HepG2 (cell line): ENCODE measurements around the gene ARL4D. TPM values are rescaled to one million over a fixed set of nuclear protein-coding genes. Genes with fewer than 3 reads are reported as not detected.

Experiments
- CCDC6 ChIP-seq: sonication (generic); formaldehyde crosslinking; IDR thresholded peaks from 2 replicates; pipeline ENCODE4 v1.8.1; 2022; ENCODE audit warnings: mild to moderate bottlenecking, missing genetic modification reagents, moderate library complexity
- FOXO1 ChIP-seq: sonication (generic); formaldehyde crosslinking; IDR thresholded peaks from 2 replicates; pipeline ENCODE4 v1.4.0; 2020; ENCODE audit warnings: missing genetic modification reagents
- MBNL3 ChIP-seq: fragments of 250-450 bp; sonication (Bioruptor Pico); conservative IDR thresholded peaks from 2 replicates; pipeline ENCODE4 v1.8.0; 2022; ENCODE audit warnings: mild to moderate bottlenecking, inconsistent platforms
- MEIS2 ChIP-seq: sonication (generic); formaldehyde crosslinking; IDR thresholded peaks from 2 replicates; pipeline ENCODE4 v1.9.0; 2021; ENCODE audit warnings: mild to moderate bottlenecking, missing genetic modification reagents
- NPAS2 ChIP-seq: sonication (generic); formaldehyde crosslinking; IDR thresholded peaks from 2 replicates; pipeline ENCODE4 v1.8.0; 2022; ENCODE audit warnings: mild to moderate bottlenecking, missing genetic modification reagents, borderline replicate concordance
- POLR2AphosphoS2 ChIP-seq: IDR thresholded peaks from 2 replicates; pipeline ENCODE4 v1.6.1; 2011; ENCODE audit warnings: low read depth, low read length, improper control_type of control experiment
- ZNF674 ChIP-seq: sonication (generic); formaldehyde crosslinking; IDR thresholded peaks from 2 replicates; pipeline ENCODE4 v1.5.0; 2020; ENCODE audit warnings: low read depth, mild to moderate bottlenecking, missing genetic modification reagents
- ZNF816 ChIP-seq: sonication (generic); formaldehyde crosslinking; IDR thresholded peaks from 2 replicates; pipeline ENCODE4 v1.8.0; 2022; ENCODE audit warnings: missing genetic modification reagents, mild to moderate bottlenecking, borderline replicate concordance
- ZSCAN29 ChIP-seq: sonication (generic); formaldehyde crosslinking; conservative IDR thresholded peaks from 2 replicates; pipeline ENCODE4 v1.4.0; 2020; ENCODE audit warnings: mild to moderate bottlenecking, missing genetic modification reagents
- polyA plus RNA-seq, 8 experiments: library from polyadenylated mRNA; depleted of rRNA in 3 of 8; stranded (reverse) in 7 of 8; unstranded in 1 of 8; fragments of >200 nt; fragmentation: Illumina TruSeq in 4 of 8; extraction: Trizol in 4 of 8; gene quantifications; 2 replicates each; pipeline versions ENCODE4 v1.2.1 to v1.2.3, GENCODE V29; 2011 to 2016; ENCODE audit warnings: low read depth in 4 of 8, missing spikeins in 1 of 8, mixed read lengths in 1 of 8; ENCODE audit not compliant: insufficient read depth in 1 of 8
- total RNA-seq, 5 experiments: library from RNA; depleted of rRNA; stranded (reverse); fragments of >200 nt; fragmentation: Illumina TruSeq; extraction: Trizol; gene quantifications; 2 replicates each; pipeline ENCODE4 v1.2.3, GENCODE V29; 2016; ENCODE audit warnings: low read depth in 1 of 5
- TF ChIP-seq, protein P1 (sequence below): sonication (generic); formaldehyde crosslinking; IDR thresholded peaks from 2 replicates; pipeline ENCODE4 v1.5.1; 2020; ENCODE audit warnings: mild to moderate bottlenecking, moderate library complexity, missing genetic modification reagents
- TF ChIP-seq, protein P2 (sequence below): IDR thresholded peaks from 2 replicates; pipeline ENCODE4 v1.6.1; 2016
- TF ChIP-seq, protein P3 (sequence below): sonication (generic); formaldehyde crosslinking; IDR thresholded peaks from 2 replicates; pipeline ENCODE4 v1.8.0; 2022; ENCODE audit warnings: missing genetic modification reagents, mild to moderate bottlenecking, borderline replicate concordance
- TF ChIP-seq, protein P4 (sequence below): sonication (generic); formaldehyde crosslinking; IDR thresholded peaks from 2 replicates; pipeline ENCODE4 v1.5.0; 2020; ENCODE audit warnings: missing genetic modification reagents
- TF ChIP-seq, protein P5 (sequence below): sonication (generic); formaldehyde crosslinking; IDR thresholded peaks from 2 replicates; pipeline ENCODE4 v1.4.0; 2020; ENCODE audit warnings: mild to moderate bottlenecking, missing genetic modification reagents
- TF ChIP-seq, protein P6 (sequence below): sonication (generic); formaldehyde crosslinking; IDR thresholded peaks from 2 replicates; pipeline ENCODE4; 2020; ENCODE audit warnings: missing genetic modification reagents, mild to moderate bottlenecking, borderline replicate concordance
- TF ChIP-seq, protein P7 (sequence below): sonication (generic); formaldehyde crosslinking; IDR thresholded peaks from 2 replicates; pipeline ENCODE4 v1.8.1; 2023; ENCODE audit warnings: mild to moderate bottlenecking, inconsistent platforms, moderate library complexity, missing genetic modification reagents, borderline replicate concordance

ARL4D gene
- total and polyA plus RNA-seq, 2 of the 13 experiments (the other 11 are each of a cell fraction or from before 2014, with no cell fraction given), result 9.0 to 25.9 TPM

DNA sequence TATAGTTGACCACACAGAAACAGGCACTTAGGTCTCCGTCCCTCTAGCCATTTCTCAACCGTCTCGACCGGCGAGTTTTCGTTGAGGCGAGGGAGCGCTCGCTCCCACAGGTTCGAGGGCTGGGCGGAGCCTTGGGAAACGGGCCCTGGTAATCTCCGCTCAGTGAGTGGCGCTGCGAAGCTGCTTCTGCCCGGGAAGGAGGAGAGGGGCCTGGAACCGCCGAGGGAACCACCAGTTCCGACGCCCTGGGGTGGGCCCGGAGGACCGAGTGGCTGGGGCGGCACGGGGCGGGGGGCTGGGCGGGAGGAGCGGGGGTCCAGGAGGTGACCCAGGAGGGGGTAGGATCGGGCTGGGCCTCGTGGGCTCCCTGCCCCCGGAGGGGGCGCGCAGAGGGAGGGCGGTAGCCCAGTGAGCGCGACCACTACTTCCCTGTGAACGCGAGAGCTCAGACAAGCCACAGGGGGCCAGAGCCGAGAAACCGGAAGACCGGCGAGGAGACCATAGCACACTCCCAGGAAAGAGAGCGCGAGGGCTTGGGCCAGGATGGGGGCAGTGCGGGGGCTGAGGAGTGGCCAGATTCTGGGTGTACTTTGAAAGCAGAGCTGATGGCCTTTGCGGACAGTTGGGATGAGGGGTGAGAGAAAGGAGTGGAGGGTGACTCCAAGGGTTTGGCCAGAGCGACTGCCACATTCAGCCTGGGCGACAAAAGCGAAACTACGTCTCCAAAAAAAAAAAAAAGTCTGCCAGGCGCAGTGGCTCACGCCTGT, 29.9 kb upstream of the ARL4D start (continued):
- TF ChIP-seq, protein P1, sequence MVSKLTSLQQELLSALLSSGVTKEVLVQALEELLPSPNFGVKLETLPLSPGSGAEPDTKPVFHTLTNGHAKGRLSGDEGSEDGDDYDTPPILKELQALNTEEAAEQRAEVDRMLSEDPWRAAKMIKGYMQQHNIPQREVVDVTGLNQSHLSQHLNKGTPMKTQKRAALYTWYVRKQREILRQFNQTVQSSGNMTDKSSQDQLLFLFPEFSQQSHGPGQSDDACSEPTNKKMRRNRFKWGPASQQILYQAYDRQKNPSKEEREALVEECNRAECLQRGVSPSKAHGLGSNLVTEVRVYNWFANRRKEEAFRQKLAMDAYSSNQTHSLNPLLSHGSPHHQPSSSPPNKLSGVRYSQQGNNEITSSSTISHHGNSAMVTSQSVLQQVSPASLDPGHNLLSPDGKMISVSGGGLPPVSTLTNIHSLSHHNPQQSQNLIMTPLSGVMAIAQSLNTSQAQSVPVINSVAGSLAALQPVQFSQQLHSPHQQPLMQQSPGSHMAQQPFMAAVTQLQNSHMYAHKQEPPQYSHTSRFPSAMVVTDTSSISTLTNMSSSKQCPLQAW (CRISPR knock-in tag), result no peak
- TF ChIP-seq, protein P2, sequence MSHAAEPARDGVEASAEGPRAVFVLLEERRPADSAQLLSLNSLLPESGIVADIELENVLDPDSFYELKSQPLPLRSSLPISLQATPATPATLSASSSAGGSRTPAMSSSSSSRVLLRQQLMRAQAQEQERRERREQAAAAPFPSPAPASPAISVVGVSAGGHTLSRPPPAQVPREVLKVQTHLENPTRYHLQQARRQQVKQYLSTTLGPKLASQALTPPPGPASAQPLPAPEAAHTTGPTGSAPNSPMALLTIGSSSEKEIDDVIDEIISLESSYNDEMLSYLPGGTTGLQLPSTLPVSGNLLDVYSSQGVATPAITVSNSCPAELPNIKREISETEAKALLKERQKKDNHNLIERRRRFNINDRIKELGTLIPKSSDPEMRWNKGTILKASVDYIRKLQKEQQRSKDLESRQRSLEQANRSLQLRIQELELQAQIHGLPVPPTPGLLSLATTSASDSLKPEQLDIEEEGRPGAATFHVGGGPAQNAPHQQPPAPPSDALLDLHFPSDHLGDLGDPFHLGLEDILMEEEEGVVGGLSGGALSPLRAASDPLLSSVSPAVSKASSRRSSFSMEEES (CRISPR knock-in tag), result no peak
- TF ChIP-seq MBNL3 (CRISPR knock-in tag) (no peak), CCDC6 (no peak), ZNF816 (CRISPR knock-in tag) (peak; percentile 78; the same call in 1 of the 2 replicates), NPAS2 (no peak), ZNF674 (CRISPR knock-in tag) (peak; percentile 64; the same call in 1 of the 2 replicates), MEIS2 (CRISPR knock-in tag) (no peak; the same call in 1 of the 2 replicates), ZSCAN29 (0 out of 2 replicates have a peak, but pooled peaks have one; percentile 35), POLR2AphosphoS2 (no peak), FOXO1 (CRISPR knock-in tag) (peak; percentile 35; the same call in 1 of the 2 replicates)
- TF ChIP-seq, protein P3, sequence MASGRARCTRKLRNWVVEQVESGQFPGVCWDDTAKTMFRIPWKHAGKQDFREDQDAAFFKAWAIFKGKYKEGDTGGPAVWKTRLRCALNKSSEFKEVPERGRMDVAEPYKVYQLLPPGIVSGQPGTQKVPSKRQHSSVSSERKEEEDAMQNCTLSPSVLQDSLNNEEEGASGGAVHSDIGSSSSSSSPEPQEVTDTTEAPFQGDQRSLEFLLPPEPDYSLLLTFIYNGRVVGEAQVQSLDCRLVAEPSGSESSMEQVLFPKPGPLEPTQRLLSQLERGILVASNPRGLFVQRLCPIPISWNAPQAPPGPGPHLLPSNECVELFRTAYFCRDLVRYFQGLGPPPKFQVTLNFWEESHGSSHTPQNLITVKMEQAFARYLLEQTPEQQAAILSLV (CRISPR knock-in tag), result 0 out of 2 replicates have a peak, but pooled peaks have one; percentile 49
- TF ChIP-seq, protein P4, sequence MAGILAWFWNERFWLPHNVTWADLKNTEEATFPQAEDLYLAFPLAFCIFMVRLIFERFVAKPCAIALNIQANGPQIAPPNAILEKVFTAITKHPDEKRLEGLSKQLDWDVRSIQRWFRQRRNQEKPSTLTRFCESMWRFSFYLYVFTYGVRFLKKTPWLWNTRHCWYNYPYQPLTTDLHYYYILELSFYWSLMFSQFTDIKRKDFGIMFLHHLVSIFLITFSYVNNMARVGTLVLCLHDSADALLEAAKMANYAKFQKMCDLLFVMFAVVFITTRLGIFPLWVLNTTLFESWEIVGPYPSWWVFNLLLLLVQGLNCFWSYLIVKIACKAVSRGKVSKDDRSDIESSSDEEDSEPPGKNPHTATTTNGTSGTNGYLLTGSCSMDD (CRISPR knock-in tag), result no peak
- TF ChIP-seq, protein P5, sequence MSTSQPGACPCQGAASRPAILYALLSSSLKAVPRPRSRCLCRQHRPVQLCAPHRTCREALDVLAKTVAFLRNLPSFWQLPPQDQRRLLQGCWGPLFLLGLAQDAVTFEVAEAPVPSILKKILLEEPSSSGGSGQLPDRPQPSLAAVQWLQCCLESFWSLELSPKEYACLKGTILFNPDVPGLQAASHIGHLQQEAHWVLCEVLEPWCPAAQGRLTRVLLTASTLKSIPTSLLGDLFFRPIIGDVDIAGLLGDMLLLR, result no peak; the same call in 1 of the 2 replicates
- TF ChIP-seq, protein P6, sequence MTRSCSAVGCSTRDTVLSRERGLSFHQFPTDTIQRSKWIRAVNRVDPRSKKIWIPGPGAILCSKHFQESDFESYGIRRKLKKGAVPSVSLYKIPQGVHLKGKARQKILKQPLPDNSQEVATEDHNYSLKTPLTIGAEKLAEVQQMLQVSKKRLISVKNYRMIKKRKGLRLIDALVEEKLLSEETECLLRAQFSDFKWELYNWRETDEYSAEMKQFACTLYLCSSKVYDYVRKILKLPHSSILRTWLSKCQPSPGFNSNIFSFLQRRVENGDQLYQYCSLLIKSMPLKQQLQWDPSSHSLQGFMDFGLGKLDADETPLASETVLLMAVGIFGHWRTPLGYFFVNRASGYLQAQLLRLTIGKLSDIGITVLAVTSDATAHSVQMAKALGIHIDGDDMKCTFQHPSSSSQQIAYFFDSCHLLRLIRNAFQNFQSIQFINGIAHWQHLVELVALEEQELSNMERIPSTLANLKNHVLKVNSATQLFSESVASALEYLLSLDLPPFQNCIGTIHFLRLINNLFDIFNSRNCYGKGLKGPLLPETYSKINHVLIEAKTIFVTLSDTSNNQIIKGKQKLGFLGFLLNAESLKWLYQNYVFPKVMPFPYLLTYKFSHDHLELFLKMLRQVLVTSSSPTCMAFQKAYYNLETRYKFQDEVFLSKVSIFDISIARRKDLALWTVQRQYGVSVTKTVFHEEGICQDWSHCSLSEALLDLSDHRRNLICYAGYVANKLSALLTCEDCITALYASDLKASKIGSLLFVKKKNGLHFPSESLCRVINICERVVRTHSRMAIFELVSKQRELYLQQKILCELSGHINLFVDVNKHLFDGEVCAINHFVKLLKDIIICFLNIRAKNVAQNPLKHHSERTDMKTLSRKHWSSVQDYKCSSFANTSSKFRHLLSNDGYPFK (CRISPR knock-in tag), result no peak; the same call in 1 of the 2 replicates
- TF ChIP-seq, protein P7, sequence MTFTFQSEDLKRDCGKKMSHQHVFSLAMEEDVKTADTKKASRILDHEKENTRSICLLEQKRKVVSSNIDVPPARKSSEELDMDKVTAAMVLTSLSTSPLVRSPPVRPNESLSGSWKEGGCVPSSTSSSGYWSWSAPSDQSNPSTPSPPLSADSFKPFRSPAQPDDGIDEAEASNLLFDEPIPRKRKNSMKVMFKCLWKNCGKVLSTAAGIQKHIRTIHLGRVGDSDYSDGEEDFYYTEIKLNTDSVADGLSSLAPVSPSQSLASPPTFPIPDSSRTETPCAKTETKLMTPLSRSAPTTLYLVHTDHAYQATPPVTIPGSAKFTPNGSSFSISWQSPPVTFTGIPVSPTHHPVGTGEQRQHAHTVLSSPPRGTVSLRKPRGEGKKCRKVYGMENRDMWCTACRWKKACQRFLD (CRISPR knock-in tag), result 0 out of 2 replicates have a peak, but pooled peaks have one; percentile 10
